T-helper 1 cell (primary cell): ENCODE measurements around the gene RIGI.
"Not testable (repeated sequence)": the region's sequence is repeated elsewhere in the genome, so short reads cannot be mapped to it uniquely, and the experiment has no call there.

Experiments
- DNase-seq, 5 donors: peaks; one replicate each; pipeline ENCODE4 v3.0.0-alpha.2; 2012 to 2020
- total RNA-seq, 4 donors: gene quantifications; one replicate each; lab custom pipeline; 2026; lab: John Stamatoyannopoulos, UW

The RIGI gene
- 10.2 to 37.0 (median 26.8) reads per million in 4 donors for total RNA-seq

GRCh38 chr9:32526041-32526706 is at the start of gene RIGI:
Gene RIGI (minus strand): TSS chr9:32526196. CDS start chr9:32526166, 30 bp downstream.
- DNase-seq = peak; percentile 61 to 88 (median 82)

DNA sequence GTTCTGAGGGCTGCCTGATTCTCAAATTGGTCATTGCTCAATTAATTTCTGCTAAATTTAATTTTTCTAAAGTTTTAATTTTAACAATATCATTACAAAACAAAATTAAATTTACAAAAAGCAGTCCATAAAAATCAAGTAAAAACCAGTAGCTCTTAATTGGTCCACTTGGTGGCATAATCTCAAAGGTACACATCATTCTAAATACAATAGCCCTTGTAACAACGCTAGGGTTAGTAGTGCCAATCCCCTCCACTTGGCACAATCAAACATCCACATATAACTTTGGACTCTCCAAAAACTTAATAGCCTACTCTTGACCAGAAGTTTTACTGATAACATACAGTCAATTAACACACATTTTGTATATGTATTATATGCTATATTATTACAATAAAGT is 48.9 kb upstream of the RIGI start:
- no peak for DNase-seq

DNA sequence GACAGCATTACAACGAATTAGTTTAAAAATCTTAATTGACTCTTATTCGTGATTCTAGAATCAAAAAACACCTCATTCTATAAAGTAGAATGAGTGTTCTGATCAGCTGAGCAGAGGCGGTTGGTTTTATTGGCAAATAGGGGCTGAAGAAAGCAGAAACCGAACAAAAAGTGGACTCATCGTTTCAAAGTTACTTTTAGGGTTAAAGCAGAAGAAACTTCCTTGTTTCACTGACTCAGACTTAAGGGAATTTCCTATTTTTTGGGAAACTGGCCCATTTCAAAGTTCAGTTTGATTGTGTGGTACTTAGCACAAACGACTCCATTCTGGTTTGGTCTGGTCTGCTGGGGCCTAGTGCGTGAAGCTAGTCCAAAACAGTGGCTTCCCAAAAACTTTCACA is 47.8 kb upstream of the RIGI start:
- no peak for DNase-seq

DNA sequence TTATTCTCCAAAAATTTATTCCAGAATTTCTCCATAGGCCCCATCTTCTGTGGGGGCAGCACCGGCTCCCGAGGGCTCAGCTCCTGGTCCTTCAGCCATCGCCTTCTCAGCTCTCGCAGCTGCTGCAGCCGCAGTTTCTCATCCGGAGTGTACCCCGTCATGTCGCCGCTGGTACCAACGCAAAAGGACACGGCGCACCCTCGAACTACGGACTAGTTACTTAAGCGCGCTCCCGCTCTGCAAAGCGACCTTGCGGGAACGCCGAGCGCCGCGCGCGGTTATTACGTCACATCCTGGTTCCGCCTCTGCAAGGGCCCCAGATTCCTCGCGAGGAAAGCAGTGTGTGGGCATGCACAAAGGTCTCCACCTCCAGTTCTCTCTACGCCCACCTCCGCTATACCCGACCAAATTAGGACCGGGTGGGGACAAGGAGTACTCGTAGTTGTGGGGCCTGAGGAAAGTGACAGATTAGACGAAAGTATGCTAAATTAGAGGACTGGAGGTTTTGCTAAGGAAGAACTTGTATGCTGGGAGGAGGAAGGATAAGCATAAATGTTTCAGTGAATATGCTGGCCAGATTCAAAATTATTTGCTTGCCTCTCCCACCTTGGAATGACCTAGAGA is 47.0 kb upstream of the RIGI start, which contains the start of gene NDUFB6:
NDUFB6 (minus strand) TSS at position 260 of the 624 bp plus-strand sequence; CDS start at position 161, 99 bp downstream.
- peak; percentile 87 to 97 (median 92) for DNase-seq

DNA sequence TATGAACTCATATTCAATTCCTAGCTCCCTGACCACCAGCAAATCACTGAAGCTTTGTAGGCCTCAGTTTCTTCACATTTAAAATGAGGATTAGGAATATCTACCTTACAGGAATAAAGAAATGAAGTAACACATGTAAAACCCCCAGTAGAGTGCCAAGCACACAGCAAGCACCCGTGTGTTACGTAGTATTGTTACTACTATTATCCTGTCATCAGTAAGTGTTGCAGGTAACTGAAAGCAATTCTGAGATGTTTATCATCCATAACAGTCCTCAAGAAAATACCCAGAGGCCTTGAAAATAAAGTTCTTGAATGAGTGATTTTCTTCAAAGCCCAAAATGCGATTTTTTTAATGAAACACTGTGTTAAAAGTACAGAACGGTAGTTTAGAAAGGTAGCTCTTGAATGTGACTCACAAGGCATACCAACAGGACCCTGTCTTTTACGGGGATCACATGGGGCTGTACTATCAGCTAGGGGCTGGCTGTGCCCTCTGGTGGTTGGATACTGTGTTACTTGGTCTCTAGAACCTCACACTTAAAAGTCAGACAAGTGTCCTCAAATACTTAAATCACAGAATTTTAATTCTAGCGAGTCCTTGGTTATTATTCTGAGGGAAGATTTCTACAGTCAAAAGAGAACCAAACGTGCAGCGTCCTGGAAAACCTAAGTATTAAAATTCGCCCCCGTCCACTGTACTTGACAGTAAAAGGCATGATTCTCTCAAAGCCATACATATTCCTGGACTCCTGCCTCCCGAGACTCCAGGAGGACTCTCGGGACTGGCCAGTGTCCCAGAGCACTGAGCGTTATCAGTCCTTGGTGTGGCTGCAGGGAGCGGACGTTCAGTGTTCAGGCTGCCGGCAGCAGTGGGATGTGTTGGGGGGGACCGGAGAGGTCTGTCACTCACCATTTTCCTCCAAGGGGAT is 46.2 kb upstream of the RIGI start:
- DNase-seq = peak; percentile 40 to 83 (median 66)

DNA sequence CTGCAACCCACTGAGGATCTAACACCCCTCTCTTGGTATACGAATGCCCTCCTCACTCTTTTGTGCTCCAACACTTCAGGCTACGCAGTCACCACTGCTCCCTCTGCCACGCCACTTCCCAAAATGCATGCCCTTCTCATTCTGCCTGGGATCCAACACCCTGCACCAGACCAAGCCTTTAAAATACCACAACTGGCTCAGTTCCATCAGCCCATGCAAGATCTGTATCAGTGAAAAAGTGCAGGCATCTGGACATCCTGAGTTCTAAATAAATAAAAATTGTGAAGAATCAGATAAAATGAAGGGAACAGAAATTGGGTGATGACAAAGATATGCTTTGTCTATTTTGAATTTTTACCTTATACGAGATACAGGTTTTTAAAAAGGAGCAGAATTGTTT is 44.3 kb upstream of the RIGI start:
- DNase-seq = no peak

DNA sequence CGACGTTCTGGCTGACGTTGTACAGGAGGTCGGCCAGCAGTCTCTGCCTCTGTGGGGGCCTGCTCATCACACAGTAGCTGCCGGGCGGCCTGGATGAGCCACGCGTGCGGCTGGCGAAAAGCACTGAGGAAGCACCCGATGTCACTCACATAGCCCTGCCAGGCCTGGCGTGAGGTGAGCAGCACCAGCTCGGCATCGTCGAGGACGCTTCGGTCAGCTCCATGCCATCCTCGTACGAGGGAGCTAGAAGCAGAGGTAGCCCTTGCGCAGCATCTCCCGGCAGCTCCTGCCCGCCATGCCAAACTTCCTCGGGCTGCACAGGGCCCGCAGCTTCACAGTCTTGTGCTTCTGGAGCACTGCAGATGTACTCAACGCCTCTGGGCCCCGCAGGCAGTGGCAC is 40.8 kb upstream of the RIGI start:
- DNase-seq = no peak

DNA sequence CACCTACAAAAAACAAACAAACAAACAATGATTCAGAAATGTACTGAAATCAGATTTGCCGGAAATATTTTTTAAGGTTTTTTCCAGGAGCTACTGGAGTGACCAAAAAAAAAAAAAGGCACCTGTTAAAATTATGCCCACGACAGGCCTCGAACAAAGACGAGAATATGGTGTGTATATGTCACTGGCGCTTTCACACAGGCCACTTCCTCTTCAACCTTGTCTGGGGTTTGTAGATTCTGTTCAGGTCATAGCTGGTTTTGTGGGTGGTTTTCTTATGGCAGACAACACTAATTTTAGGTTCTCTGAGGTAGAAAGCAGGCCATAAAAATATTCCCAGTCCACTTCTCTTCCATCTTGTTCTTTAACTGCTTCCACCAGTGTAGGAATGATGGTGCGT is 40.0 kb upstream of the RIGI start:
- DNase-seq = no peak

GRCh38 chr9:32558408-32558934 is 32.5 kb upstream of the RIGI start:
- DNase-seq = no peak

DNA sequence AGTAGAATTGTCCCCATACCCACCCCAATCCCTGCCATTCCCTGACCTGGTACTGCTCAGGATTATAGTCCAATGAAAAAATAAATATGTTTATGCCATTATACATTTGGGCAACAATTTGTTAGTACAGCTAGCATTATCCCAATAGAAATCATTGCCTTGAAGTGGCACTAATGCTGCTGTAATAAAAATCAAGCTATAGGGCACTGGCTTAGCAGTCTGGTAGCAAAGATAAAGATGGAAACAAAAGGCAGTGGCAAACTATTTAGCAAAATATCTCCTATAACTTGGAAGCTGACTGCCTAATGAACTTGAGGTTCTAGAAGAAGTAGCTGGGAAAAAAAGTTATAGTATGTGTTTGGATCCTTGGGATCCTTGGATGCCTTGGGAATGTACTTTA is 28.6 kb upstream of the RIGI start:
- no peak for DNase-seq

- no peak for DNase-seq
These were observed 28.1 kb upstream of the RIGI start for GRCh38 chr9:32554107-32554506.

- DNase-seq = peak; percentile 83 to 92 (median 87)
These were observed 26.3 kb upstream of the RIGI start, which contains the start of the genes SMIM27 and TOPORS for GRCh38 chr9:32552172-32552872. Gene SMIM27 (plus strand): TSS chr9:32552327. CDS start chr9:32552435, 108 bp downstream. Gene TOPORS (minus strand): TSS chr9:32552586. CDS start chr9:32552436, 150 bp downstream.

GRCh38 chr9:32551276-32552051 is 25.5 kb upstream of the RIGI start:
- peak; percentile 13 to 56 (median 32) for DNase-seq

DNA sequence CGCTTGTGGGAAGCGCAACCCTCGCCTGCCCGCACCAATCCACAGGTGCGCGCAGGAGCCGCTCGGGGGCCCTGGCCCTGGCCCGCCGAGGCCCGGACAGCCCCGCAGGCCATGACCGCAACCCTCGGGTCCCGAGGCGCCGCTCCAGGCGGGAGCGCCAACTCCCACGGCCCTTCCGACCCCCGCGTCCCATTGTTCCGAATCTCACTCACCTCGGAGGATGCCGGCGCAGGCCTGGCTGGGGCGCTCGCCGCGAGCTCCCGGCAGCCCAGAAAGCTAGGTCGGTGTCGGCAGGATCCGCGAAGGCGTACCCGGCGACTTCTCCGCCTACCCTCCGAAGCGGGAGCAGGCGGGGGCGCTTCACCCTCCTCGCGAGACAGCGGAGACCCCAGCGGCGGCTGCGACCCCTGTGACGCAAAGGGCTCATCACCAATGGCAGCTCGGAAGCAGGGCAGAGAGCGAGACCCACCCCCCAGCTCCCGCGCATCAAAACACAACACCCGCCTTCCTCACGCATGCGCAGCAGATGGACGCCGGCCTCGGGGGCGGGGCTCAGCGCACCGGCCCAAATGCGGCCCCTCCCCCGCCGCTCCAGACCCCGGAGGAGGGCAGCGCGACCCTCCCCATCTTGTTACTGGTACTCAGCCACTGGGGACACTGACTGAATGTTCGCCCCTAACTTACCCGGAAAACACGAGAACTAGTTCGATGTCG is 24.7 kb upstream of the RIGI start:
- DNase-seq = peak; percentile 93 to 96 (median 94)

- DNase-seq = no peak
These were observed 24.2 kb upstream of the RIGI start for GRCh38 chr9:32550150-32550561.

DNA sequence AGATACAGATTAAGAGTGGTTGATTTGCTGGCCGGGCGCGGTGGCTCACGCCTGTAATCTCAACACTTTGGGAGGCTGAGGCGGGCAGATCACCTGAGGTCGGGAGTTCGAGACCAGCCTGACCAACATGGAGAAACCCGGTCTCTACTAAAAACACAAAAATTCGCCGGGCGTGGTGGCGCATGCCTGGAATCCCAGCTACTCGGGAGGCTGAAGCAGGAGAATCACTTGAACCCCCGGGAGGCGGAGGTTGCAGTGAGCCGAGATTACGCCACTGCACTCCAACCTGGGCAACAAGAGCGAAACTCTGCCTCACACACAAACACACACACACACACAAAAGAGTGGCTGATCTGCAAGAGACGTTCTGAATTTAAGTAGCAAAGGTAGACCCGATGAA is 22.2 kb upstream of the RIGI start:
- not testable (repeated sequence) for DNase-seq

GRCh38 chr9:32545884-32546283 is 19.9 kb upstream of the RIGI start:
- DNase-seq = no peak

DNA sequence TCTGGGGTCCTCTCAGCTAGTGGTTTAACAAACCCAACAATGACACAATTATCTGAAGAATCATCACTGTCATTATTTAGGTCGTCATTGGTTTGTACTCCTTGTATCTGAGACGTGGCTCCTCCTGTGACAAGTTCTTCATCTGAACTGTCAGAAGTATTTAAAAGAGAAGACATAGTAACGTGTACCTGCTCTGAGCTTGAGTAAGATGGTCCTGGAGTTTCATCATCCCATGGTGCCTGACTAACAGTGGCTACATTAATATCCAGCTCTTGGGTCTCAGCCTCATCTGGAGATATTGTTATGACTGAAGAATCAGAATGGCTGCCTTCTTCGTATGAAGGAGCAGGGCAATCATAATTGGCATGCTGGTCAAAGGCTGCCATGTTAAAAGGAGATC is 17.1 kb upstream of the RIGI start:
- DNase-seq = no peak

DNA sequence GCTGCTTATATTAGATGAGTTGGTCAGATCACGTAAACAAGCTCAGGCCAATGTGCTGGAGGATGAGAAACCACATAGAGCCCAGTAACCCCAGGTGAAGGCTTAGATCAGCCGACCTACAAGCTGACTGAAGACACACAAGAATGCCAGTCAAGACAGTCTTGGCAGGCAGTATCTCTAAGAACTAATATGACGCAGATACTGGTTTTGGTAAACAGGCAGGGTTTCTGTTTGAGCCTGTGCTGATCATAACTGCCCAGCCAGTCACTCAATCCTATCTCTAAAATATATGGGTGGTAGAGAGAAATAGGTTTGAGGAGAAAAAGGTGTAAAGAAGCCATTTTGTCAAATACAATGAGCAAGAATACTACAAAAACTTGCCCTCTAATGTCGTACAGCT is 7.8 kb upstream of the RIGI start:
- no peak for DNase-seq

DNA sequence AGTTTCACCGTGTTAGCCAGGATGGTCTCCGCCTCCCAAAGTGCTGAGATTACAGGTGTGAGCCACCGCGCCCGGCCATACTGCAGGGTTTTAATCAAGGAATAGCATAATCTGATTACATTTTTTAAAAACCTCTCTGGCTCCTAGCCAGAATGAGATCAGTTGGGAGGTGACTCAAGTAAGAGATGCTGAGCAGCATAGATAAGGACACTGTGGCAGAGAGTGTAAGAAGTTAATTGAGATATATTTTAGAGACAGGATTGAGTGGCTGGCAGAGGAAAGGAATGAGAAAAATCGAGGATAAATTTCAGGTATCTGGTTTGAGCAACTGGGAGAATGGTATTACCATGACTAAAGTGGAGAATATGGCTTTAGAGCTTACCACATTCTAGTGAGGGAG is 7.3 kb upstream of the RIGI start:
- DNase-seq = no peak

DNA sequence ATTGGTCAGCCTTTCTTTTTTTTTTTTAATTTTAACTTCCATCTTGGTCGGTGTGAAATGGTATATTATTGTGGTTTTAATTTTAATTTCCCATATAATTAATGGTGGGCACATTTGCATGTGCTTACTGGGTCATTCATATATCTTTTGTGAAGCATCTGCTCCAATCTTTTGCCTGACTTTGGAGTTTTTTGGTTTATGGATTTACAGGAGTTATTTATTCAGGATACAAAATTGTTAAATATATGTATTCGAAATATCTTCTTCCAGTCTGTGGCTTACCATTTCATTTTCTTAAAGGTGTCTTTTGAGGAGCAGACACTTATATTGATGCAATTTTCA is 682 bp upstream of the RIGI start:
- DNase-seq = no peak
